ENCODE results near the gene ZC3H7B. TPM values are rescaled to one million over a fixed set of nuclear protein-coding genes. Genes with fewer than 3 reads are reported as not detected.

ZC3H7B gene
- total RNA-seq, 1 donor from 2014 or later = 83.4 TPM

DNA sequence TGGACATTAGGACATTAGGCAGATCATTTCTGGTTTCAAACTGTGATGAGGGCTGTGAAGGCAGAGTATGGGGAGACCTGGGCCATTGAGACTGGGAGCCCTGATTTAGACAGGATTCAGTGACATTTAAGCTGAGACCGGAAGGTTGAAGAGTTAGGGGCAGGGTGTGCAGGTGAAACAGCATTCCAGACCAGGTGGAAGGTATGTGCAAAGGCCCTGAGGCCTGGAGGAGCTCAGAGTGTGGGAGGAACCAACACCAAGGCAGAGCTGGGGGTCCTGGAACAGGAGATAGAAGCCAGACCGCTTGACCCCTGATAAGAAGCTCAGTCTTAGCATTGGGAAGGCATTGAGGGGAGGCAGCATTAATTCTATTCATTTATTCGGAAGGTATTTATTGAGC is 32.5 kb downstream of the ZC3H7B start:
- Mint-ChIP-seq H3K27me3 (no peaks in the 10 kb centered on the region), H3K36me3 (ENCODE audit: insufficient read depth) (peaks cover 10% of the 10 kb centered on the region), H3K4me3 (ENCODE audit: low read depth) (no peak overlapping the region), H3K27ac (no peak overlapping the region), H3K9me3 (ENCODE audit: low read depth) (no peaks in the 10 kb centered on the region), H3K4me1 (ENCODE audit: low read depth) (no peaks in the 10 kb centered on the region)
- DNase-seq (ENCODE audit: low spot score, unreplicated experiment) = no peak
- TF ChIP-seq, protein P1, sequence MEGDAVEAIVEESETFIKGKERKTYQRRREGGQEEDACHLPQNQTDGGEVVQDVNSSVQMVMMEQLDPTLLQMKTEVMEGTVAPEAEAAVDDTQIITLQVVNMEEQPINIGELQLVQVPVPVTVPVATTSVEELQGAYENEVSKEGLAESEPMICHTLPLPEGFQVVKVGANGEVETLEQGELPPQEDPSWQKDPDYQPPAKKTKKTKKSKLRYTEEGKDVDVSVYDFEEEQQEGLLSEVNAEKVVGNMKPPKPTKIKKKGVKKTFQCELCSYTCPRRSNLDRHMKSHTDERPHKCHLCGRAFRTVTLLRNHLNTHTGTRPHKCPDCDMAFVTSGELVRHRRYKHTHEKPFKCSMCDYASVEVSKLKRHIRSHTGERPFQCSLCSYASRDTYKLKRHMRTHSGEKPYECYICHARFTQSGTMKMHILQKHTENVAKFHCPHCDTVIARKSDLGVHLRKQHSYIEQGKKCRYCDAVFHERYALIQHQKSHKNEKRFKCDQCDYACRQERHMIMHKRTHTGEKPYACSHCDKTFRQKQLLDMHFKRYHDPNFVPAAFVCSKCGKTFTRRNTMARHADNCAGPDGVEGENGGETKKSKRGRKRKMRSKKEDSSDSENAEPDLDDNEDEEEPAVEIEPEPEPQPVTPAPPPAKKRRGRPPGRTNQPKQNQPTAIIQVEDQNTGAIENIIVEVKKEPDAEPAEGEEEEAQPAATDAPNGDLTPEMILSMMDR (IDR thresholded peaks at IDR 0.05; ENCODE audit: unreplicated experiment) = no peak

DNA sequence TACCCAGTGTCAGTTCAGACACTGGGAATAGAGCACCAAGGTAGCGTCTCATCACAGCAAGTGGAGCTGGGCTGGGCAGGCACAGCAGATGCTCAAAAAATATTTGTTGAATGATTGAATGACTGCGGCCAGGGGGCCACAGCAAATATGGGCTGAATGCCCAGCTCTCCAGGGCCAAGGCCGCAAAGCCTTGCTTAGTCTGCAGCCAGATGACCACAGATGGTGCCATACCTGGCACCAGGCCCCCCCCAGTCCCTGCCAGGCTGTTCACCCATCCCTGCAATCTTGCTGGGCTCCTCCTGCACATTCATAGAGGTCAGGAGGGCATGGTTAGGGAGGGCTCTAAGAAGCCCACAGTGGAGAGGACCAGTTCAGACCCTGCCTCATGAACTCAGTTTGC is 32.9 kb downstream of the ZC3H7B start:
- no peak overlapping the region for H3K4me3 Mint-ChIP-seq (ENCODE audit: low read depth)
- TF ChIP-seq, protein P1 (IDR thresholded peaks at IDR 0.05; ENCODE audit: unreplicated experiment) = no peak
- no peak overlapping the region for H3K27ac Mint-ChIP-seq
- no peaks in the 10 kb centered on the region for H3K27me3 Mint-ChIP-seq
- DNase-seq (ENCODE audit: low spot score, unreplicated experiment) = no peak
- no peaks in the 10 kb centered on the region for H3K9me3 Mint-ChIP-seq (ENCODE audit: low read depth)
- peaks cover 10% of the 10 kb centered on the region for H3K36me3 Mint-ChIP-seq (ENCODE audit: insufficient read depth)
- H3K4me1 Mint-ChIP-seq (ENCODE audit: low read depth) = no peaks in the 10 kb centered on the region

DNA sequence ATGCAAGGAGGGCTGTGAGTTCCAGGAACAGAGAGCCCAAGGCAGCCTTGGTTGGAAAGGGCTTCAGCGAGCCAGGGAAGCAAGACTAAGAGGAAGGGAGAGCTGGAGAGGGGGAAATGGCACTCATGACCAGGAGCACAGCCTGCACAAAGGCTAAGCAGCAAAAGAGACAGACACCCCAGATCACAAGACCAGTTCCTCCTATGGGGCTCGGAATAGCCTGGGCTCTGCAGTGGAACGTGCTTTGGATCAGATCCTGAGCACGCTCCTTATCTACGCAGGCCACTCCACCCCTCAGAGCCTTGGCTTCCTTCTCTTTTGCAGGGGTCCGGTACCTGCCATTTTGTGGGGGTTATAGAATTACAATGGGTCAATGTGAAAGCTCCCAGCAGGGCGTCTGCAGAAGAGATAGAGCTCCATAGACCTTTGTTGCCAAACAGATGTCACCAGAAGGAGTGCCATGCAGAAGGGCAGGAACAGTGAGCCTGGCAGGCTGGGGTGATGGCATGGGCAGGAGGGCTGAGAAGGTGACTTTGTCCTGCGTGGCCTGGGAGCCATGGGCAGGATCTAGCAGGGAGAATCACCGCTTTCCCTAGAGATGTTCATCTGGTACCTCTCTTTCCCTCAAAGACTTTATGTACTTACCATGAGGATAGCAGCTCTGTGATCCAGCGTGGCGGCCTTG is 33.8 kb downstream of the ZC3H7B start:
- DNase-seq (ENCODE audit: low spot score, unreplicated experiment) = no peak
- Mint-ChIP-seq H3K36me3 (ENCODE audit: insufficient read depth) (peaks cover 8% of the 10 kb centered on the region), H3K4me3 (ENCODE audit: low read depth) (no peak overlapping the region), H3K27ac (no peak overlapping the region), H3K27me3 (no peaks in the 10 kb centered on the region), H3K4me1 (ENCODE audit: low read depth) (no peaks in the 10 kb centered on the region), H3K9me3 (ENCODE audit: low read depth) (no peaks in the 10 kb centered on the region)
- TF ChIP-seq, protein P1 (IDR thresholded peaks at IDR 0.05; ENCODE audit: unreplicated experiment) = no peak

DNA sequence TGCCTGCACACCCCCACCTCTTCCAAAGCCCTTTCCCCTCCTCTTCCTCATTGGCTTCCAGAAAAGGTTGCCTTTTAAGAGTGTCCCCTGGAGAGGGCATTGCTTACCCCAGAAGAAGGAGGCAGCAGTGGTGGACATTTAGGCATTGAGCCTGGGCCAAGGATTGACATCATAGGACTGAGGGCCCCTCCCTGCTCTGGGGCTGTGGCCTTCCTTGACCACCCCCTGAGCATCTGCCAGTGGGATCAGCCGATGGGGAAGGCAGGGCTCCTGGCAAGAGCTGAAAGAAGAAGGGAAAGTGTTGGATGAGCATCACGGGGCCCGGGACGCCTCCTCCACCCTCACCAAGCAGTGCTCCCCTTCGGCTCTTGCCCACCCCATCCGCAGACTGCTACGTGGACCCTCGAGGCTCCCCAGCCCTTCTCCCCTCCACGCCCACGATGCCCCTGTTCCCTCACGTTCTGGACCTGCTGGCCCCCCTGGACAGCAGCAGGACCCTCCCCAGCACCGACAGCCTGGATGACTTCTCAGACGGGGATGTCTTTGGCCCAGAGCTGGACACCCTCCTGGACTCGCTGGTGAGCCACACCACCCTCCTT is 37.4 kb downstream of the ZC3H7B start:
- Mint-ChIP-seq H3K27me3 (no peaks in the 10 kb centered on the region), H3K4me3 (ENCODE audit: low read depth) (no peak overlapping the region), H3K36me3 (ENCODE audit: insufficient read depth) (peaks cover 2% of the 10 kb centered on the region), H3K27ac (peak overlapping the region; percentile 71), H3K4me1 (ENCODE audit: low read depth) (no peaks in the 10 kb centered on the region), H3K9me3 (ENCODE audit: low read depth) (no peaks in the 10 kb centered on the region)
- TF ChIP-seq, protein P1 (IDR thresholded peaks at IDR 0.05; ENCODE audit: unreplicated experiment) = no peak
- no peak for DNase-seq (ENCODE audit: low spot score, unreplicated experiment)

DNA sequence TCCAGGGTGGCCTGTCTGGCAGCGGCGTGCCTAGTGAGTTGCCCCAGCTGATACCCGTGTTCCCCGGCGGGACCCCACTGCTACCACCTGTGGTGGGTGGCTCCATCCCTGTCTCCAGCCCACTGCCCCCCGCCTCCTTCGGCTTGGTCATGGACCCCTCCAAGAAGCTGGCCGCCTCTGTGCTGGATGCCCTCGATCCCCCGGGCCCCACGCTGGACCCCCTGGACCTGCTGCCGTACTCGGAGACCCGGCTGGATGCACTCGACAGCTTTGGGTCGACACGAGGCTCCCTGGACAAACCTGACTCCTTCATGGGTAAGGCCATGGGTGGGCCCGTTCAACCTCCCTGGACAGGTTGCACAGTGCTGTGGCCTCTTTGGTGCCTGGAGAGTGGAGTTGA is 38.5 kb downstream of the ZC3H7B start:
- no peaks in the 10 kb centered on the region for H3K4me1 Mint-ChIP-seq (ENCODE audit: low read depth)
- H3K4me3 Mint-ChIP-seq (ENCODE audit: low read depth) = no peak overlapping the region
- H3K27ac Mint-ChIP-seq = no peak overlapping the region
- peaks cover 6% of the 10 kb centered on the region for H3K36me3 Mint-ChIP-seq (ENCODE audit: insufficient read depth)
- H3K9me3 Mint-ChIP-seq (ENCODE audit: low read depth) = no peaks in the 10 kb centered on the region
- no peaks in the 10 kb centered on the region for H3K27me3 Mint-ChIP-seq
- TF ChIP-seq, protein P1 (IDR thresholded peaks at IDR 0.05; ENCODE audit: unreplicated experiment) = no peak
- no peak for DNase-seq (ENCODE audit: low spot score, unreplicated experiment)
